Mesenchymal stem cell (in vitro differentiated cells and primary cell): ENCODE measurements around the gene STARD3NL.
"Not testable (repeated sequence)": the region's sequence is repeated elsewhere in the genome, so short reads cannot be mapped to it uniquely, and the experiment has no call there.

Experiments
- DNase-seq: peaks from one replicate; pipeline ENCODE4 v3.0.0-alpha.2; 2013
- H2AFZ ChIP-seq: one replicate; pipeline ENCODE4 v1.6.1; 2013; ENCODE audit warnings: low read depth, mild to moderate bottlenecking, control low read depth, inconsistent platforms, low read length, moderate library complexity
- H2AK5ac ChIP-seq: 2 replicates; pipeline ENCODE4 v1.6.1; 2013; ENCODE audit warnings: low read length, moderate library complexity, mild to moderate bottlenecking, inconsistent platforms; ENCODE audit not compliant: severe bottlenecking
- H2BK120ac ChIP-seq: one replicate; pipeline ENCODE4 v1.6.1; 2013; ENCODE audit warnings: low read depth, mild to moderate bottlenecking, inconsistent platforms, low read length, moderate library complexity
- H2BK12ac ChIP-seq, 2 experiments: one replicate each; pipeline ENCODE4 v1.6.1; 2013; ENCODE audit warnings: inconsistent platforms in 2 of 2, low read length in 2 of 2, mild to moderate bottlenecking in 2 of 2, moderate library complexity in 2 of 2, control low read depth in 1 of 2
- H2BK15ac ChIP-seq: one replicate; pipeline ENCODE4 v1.6.1; 2013; ENCODE audit warnings: mild to moderate bottlenecking, low read depth, inconsistent platforms; ENCODE audit not compliant: poor library complexity, severe bottlenecking
- H2BK5ac ChIP-seq: 2 replicates; pipeline ENCODE4 v1.6.1; 2013; ENCODE audit warnings: low read depth, mild to moderate bottlenecking, low read length, control low read depth, inconsistent platforms; ENCODE audit not compliant: poor library complexity, severe bottlenecking
- H3K14ac ChIP-seq, 2 experiments: one replicate each; pipeline ENCODE4 v1.6.1; 2013; ENCODE audit warnings: inconsistent platforms in 2 of 2, low read length in 2 of 2, control low read depth in 1 of 2, mild to moderate bottlenecking in 1 of 2, moderate library complexity in 1 of 2
- H3K18ac ChIP-seq, 2 experiments: one replicate each; pipeline ENCODE4 v1.6.1; 2013; ENCODE audit warnings: inconsistent platforms in 2 of 2, low read length in 2 of 2, control low read depth in 1 of 2, low read depth in 1 of 2, mild to moderate bottlenecking in 1 of 2
- H3K23ac ChIP-seq, 2 experiments: one replicate each; pipeline ENCODE4 v1.6.1; 2013; ENCODE audit warnings: inconsistent platforms in 2 of 2, low read length in 2 of 2, mild to moderate bottlenecking in 2 of 2, moderate library complexity in 2 of 2, control low read depth in 1 of 2
- H3K27ac ChIP-seq: 2 replicates; pipeline ENCODE4 v1.5.1; 2013; ENCODE audit warnings: mild to moderate bottlenecking, moderate library complexity, low read length, control low read depth, inconsistent platforms; ENCODE audit not compliant: poor library complexity, severe bottlenecking
- H3K27me3 ChIP-seq, 2 experiments: 2 replicates each; pipeline versions ENCODE4 v1.6.1 to v1.7.0; 2013; ENCODE audit warnings: low read length in 2 of 2, mild to moderate bottlenecking in 2 of 2, moderate library complexity in 2 of 2, control low read depth in 1 of 2, inconsistent platforms in 1 of 2; ENCODE audit not compliant: control insufficient read depth in 1 of 2, insufficient read depth in 1 of 2
- H3K36me3 ChIP-seq, 2 experiments: 2 replicates each; pipeline versions ENCODE4 v1.6.1 to v1.7.0; 2013; ENCODE audit warnings: low read length in 2 of 2, control low read depth in 1 of 2, inconsistent platforms in 1 of 2, low read depth in 1 of 2, mild to moderate bottlenecking in 1 of 2; ENCODE audit not compliant: insufficient read depth in 2 of 2, control insufficient read depth in 1 of 2
- H3K4ac ChIP-seq, 2 experiments: one replicate each; pipeline ENCODE4 v1.6.1; 2013; ENCODE audit warnings: inconsistent platforms in 2 of 2, low read length in 2 of 2, mild to moderate bottlenecking in 2 of 2, moderate library complexity in 2 of 2, control low read depth in 1 of 2, low read depth in 1 of 2
- H3K4me1 ChIP-seq: 2 replicates; pipeline ENCODE4 v1.6.1; 2013; ENCODE audit warnings: low read depth, low read length, control low read depth; ENCODE audit not compliant: control insufficient read depth, insufficient read depth
- H3K4me2 ChIP-seq: 2 replicates; pipeline ENCODE4 v1.6.1; 2013; ENCODE audit warnings: low read length, mild to moderate bottlenecking, inconsistent platforms; ENCODE audit not compliant: poor library complexity, severe bottlenecking
- H3K4me3 ChIP-seq, 2 experiments: 2 replicates each; pipeline versions ENCODE4 v1.5.1 to v1.7.0; 2013; ENCODE audit warnings: low read length in 2 of 2, mild to moderate bottlenecking in 2 of 2, control low read depth in 1 of 2, low read depth in 1 of 2; ENCODE audit not compliant: insufficient read depth in 1 of 2
- H3K79me1 ChIP-seq: replicated peaks from 2 replicates; pipeline ENCODE4 v1.6.1; 2013; ENCODE audit warnings: mild to moderate bottlenecking, control low read depth, low read length, inconsistent platforms; ENCODE audit not compliant: poor library complexity, severe bottlenecking
- H3K9ac ChIP-seq: 2 replicates; pipeline ENCODE4 v1.7.0; 2013; ENCODE audit warnings: mild to moderate bottlenecking, low read length, moderate library complexity
- H3K9me3 ChIP-seq: 2 replicates; pipeline ENCODE4 v1.7.0; 2013; ENCODE audit warnings: mild to moderate bottlenecking, low read length; ENCODE audit not compliant: control insufficient read depth
- H4K8ac ChIP-seq: one replicate; pipeline ENCODE4 v1.6.1; 2013; ENCODE audit warnings: inconsistent platforms, mild to moderate bottlenecking, low read length, moderate library complexity
- H4K91ac ChIP-seq: one replicate; pipeline ENCODE4 v1.6.1; 2013; ENCODE audit warnings: mild to moderate bottlenecking, low read length, inconsistent platforms
- WGBS: methylation state at CpG from one replicate; pipeline ENCODE4 v1.1.7; 2013; ENCODE audit warnings: mixed read lengths; 5-methylcytosine and 5-hydroxymethylcytosine counted together

STARD3NL gene

GRCh38 chr7:38235606-38236005 lies 57.6 kb downstream of the STARD3NL start:
- H2AFZ ChIP-seq: no peak overlapping the region
- no peak overlapping the region for H3K4me3 ChIP-seq
- peaks cover 6 to 11% of the 10 kb centered on the region in 2 experiments for H3K36me3 ChIP-seq
- no peak overlapping the region for H3K23ac ChIP-seq
- no peak overlapping the region for H3K14ac ChIP-seq
- no peak overlapping the region for H3K27ac ChIP-seq
- peaks cover 1% of the 10 kb centered on the region for H3K4me1 ChIP-seq
- H3K9ac ChIP-seq: no peak overlapping the region
- H3K27me3 ChIP-seq: no peaks in the 10 kb centered on the region
- H4K8ac ChIP-seq: no peak overlapping the region
- H3K79me1 ChIP-seq: no peaks in the 10 kb centered on the region
- no peak overlapping the region for H3K18ac ChIP-seq
- no peak overlapping the region for H2BK5ac ChIP-seq
- no peak overlapping the region for H2AK5ac ChIP-seq
- no peak overlapping the region for H4K91ac ChIP-seq
- H2BK15ac ChIP-seq: no peak overlapping the region
- no peak overlapping the region for H3K4me2 ChIP-seq
- H2BK120ac ChIP-seq: no peak overlapping the region
- WGBS: 81% methylated on average over 1 of the region's 4 CpGs
- H3K4ac ChIP-seq: no peak overlapping the region
- no peaks in the 10 kb centered on the region for H3K9me3 ChIP-seq
- no peak for DNase-seq
- no peak overlapping the region for H2BK12ac ChIP-seq

- H3K23ac ChIP-seq, H2BK120ac ChIP-seq, H2AFZ ChIP-seq, H3K14ac ChIP-seq, H3K18ac ChIP-seq, H2AK5ac ChIP-seq, H4K91ac ChIP-seq, H3K36me3 ChIP-seq, H2BK5ac ChIP-seq, H3K27ac ChIP-seq, H3K9me3 ChIP-seq, H3K9ac ChIP-seq, H3K4ac ChIP-seq, H3K4me1 ChIP-seq, H3K27me3 ChIP-seq, H3K79me1 ChIP-seq, H4K8ac ChIP-seq, DNase-seq, H3K4me2 ChIP-seq, H3K4me3 ChIP-seq, H2BK15ac ChIP-seq, H2BK12ac ChIP-seq: not testable (repeated sequence)
- 92% methylated on average over 8 of the region's 10 CpGs for WGBS
Observed at GRCh38 chr7:38239129-38239528, 61.1 kb downstream of the STARD3NL start.

DNA sequence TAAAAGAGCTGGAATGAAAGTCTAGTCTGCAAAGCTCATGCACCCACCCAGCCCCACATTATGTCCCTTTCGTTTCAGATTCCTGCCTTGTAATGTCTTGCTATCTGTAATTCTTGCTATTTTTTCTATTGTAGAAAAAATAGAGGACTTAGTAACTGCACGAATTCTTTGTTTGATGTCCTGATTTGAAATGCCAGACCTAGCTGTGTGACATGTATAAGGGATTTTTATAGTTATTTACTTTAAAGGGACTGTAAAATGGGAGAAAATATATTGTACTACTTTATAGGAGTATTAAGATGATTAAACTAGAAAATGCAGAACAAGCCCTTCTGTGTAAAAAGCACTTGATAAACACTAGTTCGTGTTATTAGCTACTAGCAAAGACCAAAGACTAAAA lies 63.0 kb downstream of the STARD3NL start:
- no peak overlapping the region for H2BK5ac ChIP-seq
- H3K36me3 ChIP-seq: no peaks in the 10 kb centered on the region
- H4K91ac ChIP-seq: no peak overlapping the region
- H3K79me1 ChIP-seq: no peaks in the 10 kb centered on the region
- H3K4me3 ChIP-seq: no peak overlapping the region
- no peak overlapping the region for H3K4ac ChIP-seq
- no peaks in the 10 kb centered on the region for H3K27me3 ChIP-seq
- no peak overlapping the region for H2AFZ ChIP-seq
- no peak overlapping the region for H2BK15ac ChIP-seq
- no peak overlapping the region for H2BK12ac ChIP-seq
- H2AK5ac ChIP-seq: no peak overlapping the region
- no peak overlapping the region for H4K8ac ChIP-seq
- H3K18ac ChIP-seq: no peak overlapping the region
- no peak for DNase-seq
- H3K9ac ChIP-seq: no peak overlapping the region
- no peak overlapping the region for H3K4me2 ChIP-seq
- H3K14ac ChIP-seq: no peak overlapping the region
- WGBS: 76% methylated on average over 3 of the region's 3 CpGs
- H3K4me1 ChIP-seq: no peaks in the 10 kb centered on the region
- no peak overlapping the region for H2BK120ac ChIP-seq
- no peaks in the 10 kb centered on the region for H3K9me3 ChIP-seq
- no peak overlapping the region for H3K23ac ChIP-seq
- H3K27ac ChIP-seq: no peak overlapping the region

DNA sequence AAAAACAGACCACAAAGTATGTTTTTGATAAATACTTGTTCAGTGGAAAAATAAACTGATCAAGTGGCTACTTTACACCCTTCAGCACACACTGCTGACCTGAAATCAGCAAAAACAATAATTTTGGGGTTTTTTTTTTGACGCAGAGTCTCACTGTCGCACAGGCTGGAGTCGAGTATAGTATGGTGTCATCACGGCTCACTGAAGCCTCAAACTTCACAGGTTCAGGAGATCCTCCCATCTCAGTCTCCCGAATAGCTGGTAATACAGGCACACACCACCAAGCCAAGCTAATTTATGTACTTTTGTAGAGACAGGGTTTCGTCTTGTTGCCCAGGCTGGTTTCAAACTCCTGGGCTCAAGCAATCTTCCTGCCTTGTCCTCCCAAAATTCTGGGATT lies 64.8 kb downstream of the STARD3NL start:
- Histone ChIP-seq H2AK5ac (no peak overlapping the region), H3K14ac (no peak overlapping the region), H2AFZ (no peak overlapping the region), H3K36me3 (no peaks in the 10 kb centered on the region), H2BK15ac (no peak overlapping the region), H3K27me3 (no peaks in the 10 kb centered on the region), H3K9ac (no peak overlapping the region), H2BK12ac (no peak overlapping the region), H3K23ac (no peak overlapping the region), H2BK5ac (no peak overlapping the region), H2BK120ac (no peak overlapping the region), H3K4ac (no peak overlapping the region), H3K9me3 (no peaks in the 10 kb centered on the region), H3K79me1 (no peaks in the 10 kb centered on the region), H3K27ac (no peak overlapping the region), H4K8ac (no peak overlapping the region), H3K4me2 (no peak overlapping the region), H3K4me3 (no peak overlapping the region), H3K4me1 (no peaks in the 10 kb centered on the region), H3K18ac (no peak overlapping the region), H4K91ac (no peak overlapping the region)
- 92% methylated on average over 6 of the region's 6 CpGs for WGBS
- no peak for DNase-seq
